SK-N-SH (cell line): Measurements from ENCODE around the gene GATM.

Experiments
- CHD2 ChIP-seq: fragments of 150-350 bp; IDR thresholded peaks from 2 replicates; pipeline ENCODE4 v1.6.1; 2018; ENCODE audit warnings: low read length; ENCODE audit not compliant: partially characterized antibody
- CTCF ChIP-seq: fragments of 200-600 bp; sonication (generic); IDR thresholded peaks from 2 replicates; pipeline ENCODE4 v1.6.1; 2017; ENCODE audit warnings: antibody characterized with exemption, mild to moderate bottlenecking, moderate library complexity
- FOSL2 ChIP-seq: IDR thresholded peaks from 2 replicates; pipeline ENCODE4 v1.4.0; 2012; ENCODE audit warnings: low read depth, mild to moderate bottlenecking, moderate library complexity, borderline replicate concordance
- FOXJ3 ChIP-seq: sonication (generic); formaldehyde crosslinking; IDR thresholded peaks from 2 replicates; pipeline ENCODE4 v1.5.1; 2020; ENCODE audit warnings: mild to moderate bottlenecking, missing genetic modification reagents
- PBX3 ChIP-seq: IDR thresholded peaks from 2 replicates; pipeline ENCODE4; 2012
- RAD21 ChIP-seq: IDR thresholded peaks from 2 replicates; pipeline ENCODE4 v1.6.1; 2012; ENCODE audit warnings: mild to moderate bottlenecking, low read length
- RFX5 ChIP-seq: IDR thresholded peaks from 2 replicates; pipeline ENCODE4 v1.6.1; 2012; ENCODE audit warnings: mild to moderate bottlenecking, improper control_type of control experiment, low read length
- TAF1 ChIP-seq: IDR thresholded peaks from 2 replicates; pipeline ENCODE4 v1.6.1; 2012; ENCODE audit warnings: low read depth, mild to moderate bottlenecking, low read length, moderate library complexity, borderline replicate concordance
- TCF12 ChIP-seq: IDR thresholded peaks from 2 replicates; pipeline ENCODE4 v1.4.0; 2012
- YY1 ChIP-seq: IDR thresholded peaks from 2 replicates; pipeline ENCODE4 v1.4.0; 2012; ENCODE audit warnings: low read depth, mild to moderate bottlenecking

GRCh38 chr15:45397116-45397665 is 18.8 kb upstream of the GATM start:
- TF ChIP-seq RAD21 (no peak), CTCF (no peak), TCF12 (no peak), RFX5 (no peak), YY1 (no peak), FOXJ3 (CRISPR knock-in tag) (no peak), CHD2 (no peak), TAF1 (no peak), FOSL2 (no peak), PBX3 (no peak)
